CD4-positive, alpha-beta T cell treated with Interleukin-4 for 4 hours (primary cell): Measurements from ENCODE around the gene CARD9.
"Not testable (repeated sequence)": the region's sequence is repeated elsewhere in the genome, so short reads cannot be mapped to it uniquely, and the experiment has no call there.

ENCODE experiments used
- DNase-seq: peaks from one replicate; pipeline ENCODE4 v3.0.0-alpha.2; 2020

Gene CARD9

GRCh38 chr9:136332482-136332983 lies 40.9 kb downstream of the CARD9 start:
- no peak for DNase-seq

DNA sequence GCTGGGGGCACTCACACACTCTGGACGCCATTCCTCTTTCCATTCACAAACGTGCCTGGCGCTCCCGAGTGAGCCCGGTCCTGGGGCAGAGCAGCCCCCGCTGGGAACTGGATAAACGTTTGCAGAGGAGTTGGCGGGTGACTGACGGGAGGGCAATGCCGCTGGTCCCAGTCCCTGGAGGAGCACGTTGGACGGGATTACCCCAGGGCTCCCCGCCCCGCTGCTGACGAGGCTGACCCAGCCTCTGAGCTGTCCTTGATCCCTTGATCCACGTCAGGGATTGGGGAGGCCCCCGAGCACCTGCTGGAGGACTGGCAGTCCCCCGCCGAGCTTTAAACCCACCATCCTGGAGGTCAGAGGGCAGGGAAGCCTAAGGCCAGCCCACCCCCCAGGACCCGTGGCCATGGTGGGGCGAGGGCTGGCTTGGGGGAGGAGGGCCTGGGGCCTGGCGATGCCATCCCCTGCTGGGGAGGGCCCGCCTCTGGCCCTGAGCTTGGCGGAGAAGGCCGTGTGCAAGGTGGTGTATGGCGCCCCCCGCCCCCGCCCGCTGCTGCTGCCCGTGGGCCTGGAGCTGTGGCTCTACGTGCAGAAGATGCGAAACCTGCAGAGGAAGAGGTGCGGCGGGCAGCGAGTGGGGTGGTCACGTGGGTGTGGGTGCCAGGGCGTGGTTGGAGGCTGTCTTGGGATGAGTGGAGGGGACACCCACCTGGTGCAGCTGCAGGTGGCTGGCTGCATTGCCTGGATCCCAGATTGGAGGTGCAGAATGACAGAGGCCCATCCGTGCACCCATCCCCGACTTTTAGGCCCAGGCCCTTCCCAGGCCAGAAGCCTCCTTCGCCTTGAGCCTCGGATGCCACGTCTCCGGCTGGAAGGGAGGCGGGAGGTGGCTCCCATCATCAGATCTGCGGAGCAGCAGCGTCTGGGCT lies 41.6 kb downstream of the CARD9 start:
- no peak for DNase-seq

GRCh38 chr9:136331030-136331429 lies 42.4 kb downstream of the CARD9 start:
- DNase-seq, result no peak

DNA sequence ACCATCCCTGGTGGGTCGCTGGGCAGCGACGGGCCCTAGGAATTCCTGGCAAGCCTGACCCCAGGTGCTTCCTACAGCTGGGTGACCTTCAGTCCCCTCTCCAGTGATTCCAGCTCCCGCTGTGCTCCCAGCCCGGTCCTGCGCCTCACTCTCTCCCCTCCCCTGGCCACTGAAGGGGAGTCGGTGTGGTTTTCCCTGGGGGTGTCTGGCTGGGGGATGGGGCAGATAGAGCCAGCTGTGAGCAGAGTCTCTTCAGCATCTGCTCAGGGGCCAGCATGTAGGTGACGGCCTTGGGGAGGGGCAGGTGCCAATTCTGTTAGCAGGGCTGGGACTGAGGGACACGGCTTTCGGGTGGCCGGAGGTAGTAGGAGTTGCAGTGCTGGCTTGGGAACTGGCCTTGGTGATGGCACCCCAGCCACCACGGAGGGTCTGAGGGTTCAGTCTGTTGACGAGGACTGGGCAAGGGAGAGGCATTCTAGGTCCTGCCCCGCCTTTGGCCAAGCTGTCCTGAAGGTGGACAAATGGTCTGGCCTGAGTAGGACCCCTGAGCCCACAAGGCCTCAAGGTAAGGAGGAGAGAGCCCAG lies 43.0 kb downstream of the CARD9 start:
- DNase-seq, result no peak

DNA sequence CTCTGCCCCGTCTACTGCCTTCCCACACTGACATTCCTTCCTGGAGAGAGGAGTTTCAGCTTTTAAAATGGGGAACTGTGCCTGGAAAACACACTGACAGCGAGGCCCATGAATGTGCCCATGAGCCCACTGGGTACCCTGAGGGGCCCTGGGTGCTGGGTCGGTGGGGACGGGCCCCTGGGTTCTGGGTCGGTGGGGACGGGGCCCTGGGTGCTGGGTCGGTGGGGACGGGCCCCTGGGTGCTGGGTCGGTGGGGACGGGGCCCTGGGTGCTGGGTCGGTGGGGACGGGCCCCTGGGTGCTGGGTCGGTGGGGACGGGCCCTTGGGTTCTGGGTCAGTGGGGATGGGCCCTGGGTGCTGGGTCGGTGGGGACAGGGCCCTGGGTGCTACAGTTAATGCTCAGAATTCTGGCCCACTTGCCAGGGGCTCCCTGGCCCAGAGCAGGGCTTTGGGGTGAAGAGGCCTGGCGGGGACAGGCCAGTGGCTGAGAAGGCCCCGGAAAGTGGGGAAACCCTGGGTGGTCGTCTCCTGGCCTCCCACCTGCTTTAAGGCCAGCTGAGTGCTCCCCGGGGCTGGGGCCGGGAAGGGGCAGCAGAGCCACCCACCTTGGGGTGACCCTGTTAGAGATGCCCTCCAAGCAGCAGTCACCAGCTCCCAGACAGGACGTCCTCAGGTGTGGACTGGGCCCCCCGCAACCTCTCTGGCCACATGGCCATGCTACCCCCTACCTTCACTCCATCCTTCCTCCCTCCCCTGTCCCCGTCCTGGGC lies 43.6 kb downstream of the CARD9 start:
- no peak for DNase-seq

GRCh38 chr9:136329211-136329627 lies 44.2 kb downstream of the CARD9 start:
- no peak for DNase-seq

- no peak for DNase-seq
Observed at GRCh38 chr9:136328622-136329041, 44.8 kb downstream of the CARD9 start.

- DNase-seq, result no peak
Observed at GRCh38 chr9:136328011-136328621, 45.4 kb downstream of the CARD9 start.

GRCh38 chr9:136327304-136327974 lies 46.0 kb downstream of the CARD9 start, which contains the start of gene GPSM1:
Gene GPSM1, plus strand, starts transcription at chr9:136327539. Its CDS starts 157 bp downstream, at chr9:136327696.
- DNase-seq, result peak; percentile 11

- DNase-seq, result no peak
Observed at GRCh38 chr9:136326761-136327303, 46.6 kb downstream of the CARD9 start.

GRCh38 chr9:136326061-136326760 lies 47.3 kb downstream of the CARD9 start:
- DNase-seq, result no peak

DNA sequence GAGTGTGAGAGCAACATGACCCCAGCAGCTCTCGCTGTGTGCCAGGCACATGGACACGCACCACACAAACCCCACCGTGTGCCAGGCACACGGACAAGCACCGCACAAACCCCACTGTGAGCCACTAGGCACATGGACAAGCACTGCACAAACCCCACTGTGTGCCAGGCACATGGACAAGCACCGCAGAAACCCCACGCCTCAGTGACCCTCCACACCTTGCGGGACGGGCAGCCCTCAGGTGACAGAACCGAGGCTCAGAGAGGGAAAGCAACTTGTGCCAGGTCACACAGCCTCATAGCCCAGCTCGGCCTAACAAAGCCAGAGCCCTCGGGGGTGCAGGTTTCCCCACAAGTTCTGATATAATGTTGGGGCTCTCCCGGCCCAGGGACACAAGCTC lies 48.1 kb downstream of the CARD9 start:
- no peak for DNase-seq

DNA sequence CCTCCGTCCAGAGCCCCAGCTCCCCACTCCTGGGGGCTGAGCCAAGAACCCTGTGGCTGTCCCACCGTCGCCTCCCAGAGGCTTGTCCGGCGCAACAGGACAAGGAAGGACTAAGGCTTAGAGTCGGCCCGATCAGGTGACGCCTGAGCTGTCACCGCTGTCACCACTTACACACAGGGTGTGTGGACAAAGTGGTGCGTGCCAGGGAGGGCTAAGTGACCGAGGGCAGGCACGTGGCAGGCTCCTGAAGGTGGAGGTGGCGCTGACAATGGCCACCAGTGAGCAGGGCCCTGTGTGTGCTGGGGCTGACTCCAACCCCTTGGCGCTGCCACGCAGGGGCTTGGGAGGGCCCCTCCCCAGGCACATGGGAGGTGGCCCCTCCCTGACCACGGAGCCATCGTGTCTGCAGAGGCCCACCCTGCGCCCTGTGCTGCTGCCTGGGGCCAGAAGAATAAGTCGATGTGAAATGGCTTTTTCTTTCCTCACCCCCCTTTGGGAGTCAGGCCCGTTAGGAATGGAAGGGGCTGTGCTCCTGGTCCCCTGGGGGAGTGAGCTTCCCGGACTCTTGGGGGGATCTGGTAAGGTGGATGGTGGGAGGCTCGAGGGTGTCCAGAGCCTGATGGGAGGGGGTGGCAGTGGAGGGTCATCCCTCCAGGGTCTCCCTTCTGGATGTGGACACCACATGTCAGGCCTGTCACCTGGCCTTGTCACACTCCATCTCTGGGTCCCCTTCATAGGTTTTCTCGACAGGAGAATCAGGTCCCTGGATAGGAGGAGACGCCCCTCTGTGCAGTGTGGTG lies 48.8 kb downstream of the CARD9 start:
- DNase-seq, result no peak

DNA sequence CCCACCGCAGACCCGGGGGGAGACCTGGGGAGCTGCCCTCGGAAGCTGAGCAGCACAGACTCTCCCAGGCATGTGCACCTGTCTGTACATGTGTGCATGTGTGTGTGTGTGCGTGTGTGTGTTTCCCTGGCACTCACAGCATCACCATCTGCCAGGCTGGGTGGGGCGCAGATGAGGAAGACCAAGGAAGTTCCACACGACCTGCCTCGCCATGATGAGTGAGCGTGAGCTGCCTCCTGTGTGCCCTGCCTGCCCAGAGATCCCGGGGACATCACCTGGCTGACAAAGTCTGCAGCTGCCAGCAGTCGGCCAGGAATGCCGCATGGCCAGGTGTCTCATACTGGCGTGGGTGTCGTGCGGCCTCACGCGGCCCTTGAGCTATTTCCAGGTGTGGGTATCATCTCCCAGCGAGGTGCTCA lies 50.1 kb downstream of the CARD9 start:
- DNase-seq, result no peak

GRCh38 chr9:136322756-136323330 lies 50.6 kb downstream of the CARD9 start:
- no peak for DNase-seq

GRCh38 chr9:136321561-136321960 lies 51.9 kb downstream of the CARD9 start:
- DNase-seq, result no peak

GRCh38 chr9:136320972-136321371 lies 52.5 kb downstream of the CARD9 start:
- DNase-seq, result not testable (repeated sequence)

GRCh38 chr9:136319955-136320354 lies 53.5 kb downstream of the CARD9 start:
- DNase-seq, result not testable (repeated sequence)

DNA sequence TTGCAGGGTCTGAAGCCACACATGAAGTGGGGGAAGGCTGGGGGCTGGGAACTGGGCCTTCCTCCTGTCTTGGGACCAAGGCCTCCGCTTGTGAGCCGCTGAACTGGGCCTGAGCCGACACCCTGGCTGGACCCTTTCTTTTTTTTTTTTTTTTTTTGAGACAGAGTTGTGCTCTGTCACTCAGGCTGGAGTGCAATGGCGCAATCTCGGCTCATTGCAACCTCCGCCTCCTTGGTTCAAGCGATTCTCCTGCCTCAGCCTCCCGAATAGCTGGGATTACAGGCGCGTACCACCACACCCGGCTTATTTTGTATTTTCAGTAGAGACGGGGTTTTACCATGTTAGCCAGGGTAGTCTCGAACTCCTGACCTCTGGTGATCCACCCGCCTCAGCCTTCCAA lies 54.2 kb downstream of the CARD9 start:
- not testable (repeated sequence) for DNase-seq

DNA sequence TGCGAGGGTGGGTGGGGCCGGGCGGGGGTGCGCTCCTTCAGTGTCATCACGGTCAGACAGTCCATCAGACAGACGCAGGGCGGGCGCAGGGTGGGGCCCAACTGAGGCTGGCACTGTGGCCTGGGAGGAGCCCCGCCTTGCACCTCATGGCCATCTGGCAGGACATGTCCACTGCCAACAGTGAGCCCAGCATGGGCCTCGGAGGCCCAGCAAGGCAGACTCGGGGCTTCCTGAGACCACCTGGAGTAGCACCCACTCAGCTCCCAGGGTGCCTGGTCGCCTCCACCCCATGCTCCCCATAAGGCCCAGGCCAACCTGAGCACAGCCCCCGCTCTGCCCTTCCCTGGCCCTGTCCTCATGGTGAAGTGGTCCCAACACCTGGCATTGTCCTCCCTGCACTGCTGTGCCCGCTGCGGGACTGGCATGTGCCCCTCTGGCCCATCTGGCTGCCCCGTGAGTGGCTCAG lies 54.7 kb downstream of the CARD9 start:
- no peak for DNase-seq
